NCI-H526 treated with DMSO at 0.1 percent for 48 hours (cell line): ENCODE results near the gene MYBPC1.
"Not testable (repeated sequence)": the region's sequence is repeated elsewhere in the genome, so short reads cannot be mapped to it uniquely, and the experiment has no call there.

Experiments used
- DNase-seq: peaks from one replicate; lab custom pipeline; 2025; lab: John Stamatoyannopoulos, UW

The MYBPC1 gene

DNA sequence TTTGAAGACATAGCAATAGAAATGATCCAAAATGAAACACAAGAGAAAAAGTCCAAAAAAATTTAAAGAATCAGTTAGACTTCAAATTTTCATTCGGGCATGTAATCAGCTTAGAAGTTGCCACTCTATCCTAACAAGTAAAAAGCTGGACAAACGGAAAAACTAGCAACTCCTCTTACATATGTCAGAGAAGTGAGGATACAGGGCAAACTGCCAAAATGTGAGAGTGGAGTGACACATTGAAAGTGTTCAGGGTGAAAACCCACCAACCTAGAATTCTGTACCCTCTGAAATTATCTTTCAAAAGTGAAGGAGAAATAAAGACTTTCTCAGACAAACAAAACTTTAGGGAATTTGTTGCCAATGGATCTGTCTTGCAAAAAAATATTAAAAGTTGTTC is 60.6 kb downstream of the MYBPC1 start:
- DNase-seq = no peak

DNA sequence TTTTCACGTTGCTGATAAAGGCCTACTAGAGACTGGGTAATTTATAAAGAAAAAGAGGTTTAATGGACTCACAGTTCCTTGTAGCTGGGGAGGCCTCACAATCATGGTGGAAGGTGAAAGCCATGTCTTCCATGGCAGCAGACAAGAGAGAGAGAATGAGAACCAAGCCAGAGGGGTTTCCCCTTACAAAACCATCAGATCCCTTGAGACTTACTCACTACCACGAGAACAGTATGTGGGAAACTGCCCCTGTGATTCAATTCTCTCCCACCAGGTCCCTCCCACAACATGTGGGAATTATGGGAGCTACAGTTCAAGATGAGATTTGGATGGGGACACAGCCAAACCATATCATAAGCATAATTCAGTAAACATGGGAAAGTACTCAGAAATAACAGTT is 65.9 kb downstream of the MYBPC1 start:
- DNase-seq = not testable (repeated sequence)

DNA sequence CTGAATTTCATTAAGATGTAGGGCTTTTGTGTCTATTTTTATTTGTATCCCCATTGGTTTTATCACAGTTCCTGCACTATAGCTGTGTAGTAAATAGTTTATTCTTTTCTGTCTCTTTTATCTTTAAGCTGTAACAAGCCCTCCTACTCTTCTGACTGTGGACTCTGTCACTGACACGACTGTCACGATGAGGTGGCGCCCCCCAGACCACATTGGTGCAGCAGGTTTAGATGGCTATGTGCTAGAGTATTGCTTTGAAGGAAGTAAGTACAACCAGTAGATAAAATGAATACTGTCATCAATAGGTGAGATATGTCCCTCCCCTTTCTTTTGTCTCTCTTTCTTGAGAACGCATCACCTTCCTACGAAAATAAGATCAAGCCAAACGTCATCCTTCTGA is 68.5 kb downstream of the MYBPC1 start:
- DNase-seq = no peak

DNA sequence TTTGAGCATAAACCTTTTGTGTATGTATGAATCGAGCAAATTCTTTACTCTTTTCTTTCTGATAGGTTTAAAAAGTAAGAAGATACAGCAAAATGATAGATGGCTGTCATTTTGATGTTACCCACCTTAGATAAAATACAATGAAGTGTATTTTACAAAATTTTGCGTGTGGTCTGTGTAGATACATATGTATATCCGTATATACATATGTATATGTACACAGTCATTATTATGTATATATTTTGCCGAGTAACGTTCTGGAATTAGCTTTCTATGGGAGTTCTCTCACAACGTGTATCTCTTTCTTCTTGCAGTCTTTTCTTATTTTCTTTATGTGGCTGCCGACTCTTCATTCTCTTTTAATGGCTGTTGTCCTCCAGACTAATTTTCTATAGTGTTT is 70.2 kb downstream of the MYBPC1 start:
- DNase-seq = no peak

DNA sequence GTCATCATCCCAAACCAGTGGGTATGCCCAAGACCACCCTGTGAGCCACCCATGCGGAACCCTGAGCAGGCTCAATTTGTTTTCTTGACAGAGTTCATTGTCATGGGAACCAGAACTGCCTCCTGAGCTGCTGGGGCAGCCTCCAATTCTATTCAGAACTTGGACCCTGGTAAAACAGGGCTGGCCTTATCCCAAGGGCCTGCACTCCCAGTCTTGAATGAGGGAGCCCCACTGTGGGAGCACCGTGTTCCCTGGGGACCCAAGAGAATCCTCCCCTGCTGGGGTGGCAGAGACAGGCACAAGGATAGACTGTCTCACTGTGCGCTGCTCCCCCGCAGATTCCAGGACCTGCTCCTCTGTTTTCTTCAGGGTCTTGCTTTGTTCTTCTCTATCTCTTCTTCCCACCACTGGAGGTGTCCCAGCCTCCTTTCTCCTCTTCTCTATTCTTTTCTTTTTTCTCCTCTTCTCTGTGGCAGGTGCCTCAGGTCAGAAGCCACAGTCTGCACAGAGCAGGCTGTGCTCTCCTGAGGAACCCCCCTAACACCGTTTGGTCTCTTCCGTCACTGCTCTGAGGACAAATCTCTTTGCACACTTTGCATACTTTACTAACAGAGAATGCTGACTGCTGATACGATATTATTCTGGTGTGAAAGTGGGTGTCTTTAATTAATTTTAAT is 71.4 kb downstream of the MYBPC1 start:
- DNase-seq = no peak

DNA sequence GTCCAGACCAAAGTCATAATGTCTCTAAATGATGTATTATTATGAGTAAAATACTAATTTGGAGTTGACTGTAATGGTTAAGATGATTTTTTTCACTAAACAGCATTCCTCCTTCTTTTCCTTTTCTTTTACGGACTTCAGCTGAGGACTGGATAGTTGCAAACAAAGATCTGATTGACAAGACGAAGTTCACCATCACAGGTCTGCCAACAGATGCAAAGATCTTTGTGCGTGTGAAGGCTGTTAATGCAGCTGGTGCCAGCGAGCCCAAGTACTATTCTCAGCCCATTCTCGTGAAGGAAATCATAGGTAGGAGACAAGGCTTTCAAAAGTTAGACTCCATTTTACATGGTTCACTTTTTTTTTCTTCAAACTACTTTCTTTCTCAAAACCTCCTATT is 72.8 kb downstream of the MYBPC1 start:
- DNase-seq = no peak

DNA sequence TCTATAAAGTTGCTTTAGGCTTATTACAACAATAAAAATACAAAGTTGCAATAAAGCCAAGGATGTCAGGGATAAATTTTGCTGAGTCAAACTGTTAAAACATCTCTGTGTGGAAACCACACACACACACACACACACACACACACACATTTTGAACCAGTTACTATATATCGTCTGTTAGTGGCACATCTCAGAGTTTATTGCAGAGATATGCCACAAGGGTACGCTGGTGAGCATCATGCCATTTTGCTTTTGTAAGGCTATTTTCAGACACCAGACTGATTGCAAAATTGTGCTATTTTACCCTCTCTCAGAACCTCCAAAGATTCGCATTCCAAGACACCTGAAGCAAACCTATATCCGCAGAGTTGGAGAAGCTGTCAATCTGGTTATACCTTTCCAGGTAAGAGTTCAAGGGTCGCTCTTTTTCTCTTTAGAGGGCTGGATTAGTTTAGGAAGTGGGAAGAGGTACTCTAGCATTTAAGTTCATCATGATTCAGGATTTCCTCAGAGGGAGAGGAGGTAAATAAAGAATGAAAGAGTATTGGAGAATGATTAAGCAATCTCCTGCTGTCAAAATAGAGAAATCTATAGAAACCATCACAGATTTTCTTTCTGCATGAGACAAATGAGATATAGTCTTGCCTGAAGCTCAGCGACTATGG is 75.4 kb downstream of the MYBPC1 start:
- no peak for DNase-seq

DNA sequence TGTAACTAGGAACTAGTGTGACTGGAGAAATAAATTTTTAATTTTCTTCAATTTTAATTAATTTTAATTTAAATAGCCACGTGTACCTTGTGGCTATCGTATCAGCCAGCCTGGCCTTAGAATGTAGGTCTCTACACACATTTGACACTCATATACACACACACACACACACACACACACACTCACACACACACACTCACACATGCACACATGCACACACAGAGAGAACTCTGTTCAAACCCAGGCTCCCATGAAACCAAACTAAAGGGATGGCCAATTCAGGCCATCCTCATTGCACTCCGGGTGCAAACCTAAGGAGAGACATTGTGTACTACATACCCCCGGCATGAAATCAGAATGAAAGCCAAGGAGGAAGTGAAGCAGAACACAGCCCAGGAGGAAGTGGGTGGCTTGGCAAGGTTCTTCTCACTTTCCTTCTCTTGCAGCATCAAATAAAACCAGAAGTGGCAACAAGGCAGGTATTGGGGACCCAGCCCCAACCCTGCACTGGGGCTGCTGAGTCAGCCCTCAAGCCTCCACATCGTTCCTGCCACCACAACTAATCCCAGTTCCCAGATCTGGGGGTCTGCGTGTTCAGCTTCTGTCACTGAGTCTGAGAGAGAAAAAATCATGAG is 76.5 kb downstream of the MYBPC1 start:
- no peak for DNase-seq

DNA sequence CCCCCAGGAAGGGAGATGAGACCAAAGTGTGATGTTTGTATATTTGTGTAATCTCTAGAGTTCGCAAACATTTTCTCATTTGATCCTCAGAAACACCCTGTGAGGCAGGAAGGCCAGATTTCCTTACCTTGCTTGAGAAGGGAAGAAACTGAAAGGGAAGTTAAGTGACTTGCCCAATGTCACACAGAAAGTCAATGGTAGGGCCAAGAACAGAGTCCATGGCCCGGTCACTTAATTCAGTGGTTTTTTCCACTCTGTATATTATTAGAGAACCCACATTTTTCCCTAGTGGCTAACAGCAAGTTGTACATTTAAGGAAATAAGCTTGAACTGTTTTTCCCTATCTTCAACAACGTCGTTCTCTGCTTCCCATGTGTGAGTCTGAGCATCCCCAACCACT is 77.1 kb downstream of the MYBPC1 start:
- DNase-seq = no peak

DNA sequence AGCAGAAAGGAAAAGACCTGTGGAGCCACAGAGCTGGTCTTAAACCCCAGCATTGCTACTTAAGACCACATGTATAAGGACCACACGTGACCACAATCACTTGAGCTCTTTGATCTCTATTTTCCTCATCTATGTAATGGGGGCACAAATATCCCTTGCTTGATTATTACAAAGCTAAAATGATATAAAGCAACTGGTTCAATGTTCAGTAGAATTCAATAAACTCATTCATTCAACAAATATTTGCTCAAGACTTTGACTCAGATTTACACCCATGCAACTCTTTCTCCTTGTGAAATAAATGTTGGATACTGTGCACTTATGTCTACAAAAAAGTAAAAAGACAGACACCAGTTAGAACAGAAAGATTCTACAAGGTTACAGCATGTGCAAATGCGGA is 80.8 kb downstream of the MYBPC1 start:
- DNase-seq = no peak

DNA sequence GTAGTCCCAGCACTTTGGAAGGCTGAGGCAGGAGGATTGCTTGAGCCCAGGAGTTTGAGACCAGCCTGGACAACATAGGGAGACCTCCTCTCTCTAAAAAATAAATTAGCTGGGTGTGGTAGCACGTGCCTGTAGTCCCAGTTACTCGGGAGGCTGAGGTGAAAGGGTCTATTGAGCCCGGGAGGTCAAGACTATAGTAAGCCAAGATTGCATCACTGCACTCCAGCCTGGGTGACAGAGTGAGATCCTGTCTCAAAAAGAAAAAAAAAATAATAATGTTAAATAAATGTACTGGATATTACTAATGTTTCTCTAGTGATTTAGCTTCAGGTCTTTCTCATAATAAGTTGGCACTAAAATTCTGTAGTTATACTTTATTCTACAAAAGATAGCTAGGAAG is 81.7 kb downstream of the MYBPC1 start:
- not testable (repeated sequence) for DNase-seq

DNA sequence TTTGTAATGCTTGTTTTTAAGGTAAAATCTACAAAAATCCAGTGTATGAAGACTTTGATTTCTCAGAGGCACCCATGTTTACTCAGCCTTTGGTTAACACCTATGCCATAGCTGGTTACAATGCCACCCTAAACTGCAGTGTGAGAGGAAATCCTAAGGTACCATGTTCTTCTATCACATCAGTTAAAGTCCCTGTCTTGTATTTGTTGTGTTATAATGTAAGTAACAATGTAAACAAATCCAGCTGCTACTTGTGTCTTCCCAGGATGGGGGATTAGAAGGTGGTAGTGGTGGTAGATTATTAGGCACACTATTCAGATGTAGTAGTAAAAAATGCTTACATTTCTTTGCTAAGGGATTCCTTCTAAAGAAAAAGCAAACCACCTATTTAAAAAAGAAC is 83.3 kb downstream of the MYBPC1 start:
- no peak for DNase-seq

DNA sequence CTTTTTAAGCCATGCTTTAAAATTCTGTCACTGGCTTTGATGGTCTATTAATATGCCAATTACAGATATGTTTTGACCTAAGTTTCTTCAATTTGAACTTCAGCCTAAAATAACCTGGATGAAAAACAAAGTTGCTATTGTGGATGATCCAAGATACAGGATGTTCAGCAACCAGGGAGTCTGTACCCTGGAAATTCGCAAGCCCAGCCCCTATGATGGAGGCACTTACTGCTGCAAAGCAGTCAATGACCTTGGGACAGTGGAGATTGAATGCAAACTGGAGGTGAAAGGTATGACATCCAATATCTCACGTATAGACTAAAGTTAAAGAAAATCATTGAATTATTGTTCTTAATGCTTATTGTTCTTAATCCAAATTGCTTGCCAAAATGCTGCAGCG is 85.5 kb downstream of the MYBPC1 start:
- DNase-seq = no peak

DNA sequence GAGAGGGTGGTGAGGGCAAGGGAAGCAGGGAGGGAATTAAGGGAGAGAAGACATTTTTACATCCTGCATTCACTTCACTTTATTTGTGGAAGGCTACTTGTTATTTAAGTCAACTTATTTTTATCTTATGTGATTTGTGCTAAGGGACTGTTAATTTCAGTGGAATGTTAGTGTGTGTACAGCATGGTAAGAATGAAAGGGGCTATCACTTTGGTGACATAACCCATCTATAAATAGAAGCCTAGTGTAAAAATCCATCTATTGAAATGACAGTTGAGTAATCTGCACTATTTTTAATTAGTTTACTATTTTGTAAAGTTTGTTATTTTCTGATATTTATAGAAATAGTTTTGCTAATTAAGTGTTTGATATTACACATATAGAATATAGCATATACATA is 85.9 kb downstream of the MYBPC1 start:
- no peak for DNase-seq

DNA sequence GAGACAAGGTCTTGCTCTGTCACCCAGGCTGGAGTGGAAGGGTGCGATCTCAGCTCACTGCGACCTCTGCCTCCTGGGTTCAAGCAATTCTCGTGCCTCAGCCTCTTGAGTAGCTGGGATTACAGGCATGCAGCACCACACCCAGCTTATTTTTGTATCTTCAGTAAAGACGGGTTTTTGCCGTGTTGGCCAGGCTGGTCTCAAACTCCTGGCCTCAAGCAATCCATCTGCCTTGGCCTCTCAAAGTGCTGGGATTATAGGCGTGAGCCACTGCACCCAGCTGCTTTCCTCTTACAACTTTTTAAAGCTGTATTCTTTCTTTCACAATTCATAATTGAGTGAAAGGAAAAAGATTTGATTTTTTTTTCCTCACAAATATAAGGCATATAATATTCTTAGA is 86.9 kb downstream of the MYBPC1 start:
- DNase-seq = not testable (repeated sequence)

DNA sequence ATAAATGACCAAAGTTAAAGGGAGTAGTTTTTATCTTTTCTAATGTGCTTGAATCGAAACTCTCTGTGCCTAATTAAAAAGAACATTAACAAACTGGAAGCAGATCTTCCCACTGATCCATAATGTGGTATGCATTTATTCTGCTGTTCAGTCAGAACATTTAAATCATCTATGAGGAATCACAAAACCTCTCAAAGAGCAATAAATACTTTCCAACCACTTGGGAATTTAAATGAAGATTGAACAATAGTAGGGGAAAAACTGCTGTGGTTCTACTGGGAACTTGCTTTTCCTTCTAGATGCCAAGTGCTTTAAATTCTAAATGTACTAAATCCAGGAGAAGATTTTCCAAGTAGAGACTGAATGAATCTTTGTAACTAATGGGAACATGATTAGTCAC is 90.3 kb downstream of the MYBPC1 start:
- no peak for DNase-seq

DNA sequence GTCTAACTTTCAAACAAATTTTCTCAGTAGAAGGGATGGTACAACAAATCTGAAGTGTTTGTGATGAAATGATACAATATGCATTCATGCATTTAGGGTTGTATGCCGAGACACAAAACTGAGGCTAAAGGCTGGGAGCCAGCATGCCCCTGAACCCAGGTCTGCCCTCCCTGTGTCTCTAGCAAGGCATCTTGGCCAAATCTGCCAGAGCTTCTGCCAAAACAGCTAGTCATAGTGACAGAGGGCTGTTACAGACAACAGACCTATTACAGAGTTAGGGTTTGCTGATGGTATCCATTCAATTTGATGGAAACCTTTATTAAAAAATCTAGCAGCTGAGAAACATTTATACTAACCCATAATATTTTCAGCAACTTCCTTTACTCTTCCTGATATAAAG is 91.4 kb downstream of the MYBPC1 start:
- no peak for DNase-seq

DNA sequence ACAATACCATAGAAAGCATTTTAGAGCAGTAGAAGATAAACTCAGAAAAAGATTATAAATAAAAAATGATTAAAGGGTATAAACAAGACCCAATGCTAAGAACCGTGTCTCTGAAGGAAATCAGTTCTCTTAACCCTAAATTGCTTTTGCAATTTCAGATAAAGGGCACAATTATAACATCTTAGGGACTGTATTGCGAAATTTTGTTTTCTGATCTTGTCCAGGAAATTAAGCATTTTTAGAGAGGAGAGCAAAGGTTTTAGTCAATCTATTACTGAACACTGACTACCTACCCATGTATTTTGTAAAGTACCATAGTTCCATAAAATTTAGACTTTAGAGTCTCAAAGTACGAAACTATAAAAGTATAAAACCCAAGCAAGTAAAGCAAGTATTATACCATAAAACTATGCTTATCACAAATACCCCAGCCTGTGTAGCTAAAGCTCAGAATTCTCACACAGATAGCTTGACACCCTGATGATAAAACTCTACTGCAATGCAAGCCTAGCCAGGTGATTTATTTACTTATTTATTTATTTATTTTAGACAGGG is 95.8 kb downstream of the MYBPC1 start:
- no peak for DNase-seq

DNA sequence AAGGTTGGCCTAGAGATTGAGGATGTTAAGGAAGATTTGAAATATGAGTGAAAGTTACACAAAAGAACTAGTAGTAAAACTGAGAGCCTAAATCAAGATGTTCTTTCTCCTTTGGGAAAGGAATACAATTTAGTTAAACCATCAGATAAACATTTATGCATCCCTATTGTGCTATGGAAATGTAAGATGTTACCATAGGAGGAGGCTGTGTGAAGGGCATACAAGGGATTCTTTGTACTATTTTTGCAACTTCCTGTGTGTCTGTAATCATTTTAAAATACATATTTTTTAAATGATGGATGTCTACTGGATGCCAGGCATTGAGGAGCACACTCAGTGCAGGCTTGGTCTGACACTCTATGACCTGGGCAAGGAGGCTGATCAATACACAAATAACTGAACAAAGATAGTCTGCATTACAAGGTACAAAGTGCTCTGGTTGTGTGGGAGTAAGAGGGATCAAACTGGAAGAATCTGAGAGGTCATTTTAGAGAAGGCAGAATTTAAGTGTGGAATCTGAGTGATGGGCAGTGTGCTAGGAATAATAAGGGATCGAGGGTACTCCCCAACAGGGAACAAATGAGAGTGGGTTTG is 96.8 kb downstream of the MYBPC1 start:
- DNase-seq = no peak

DNA sequence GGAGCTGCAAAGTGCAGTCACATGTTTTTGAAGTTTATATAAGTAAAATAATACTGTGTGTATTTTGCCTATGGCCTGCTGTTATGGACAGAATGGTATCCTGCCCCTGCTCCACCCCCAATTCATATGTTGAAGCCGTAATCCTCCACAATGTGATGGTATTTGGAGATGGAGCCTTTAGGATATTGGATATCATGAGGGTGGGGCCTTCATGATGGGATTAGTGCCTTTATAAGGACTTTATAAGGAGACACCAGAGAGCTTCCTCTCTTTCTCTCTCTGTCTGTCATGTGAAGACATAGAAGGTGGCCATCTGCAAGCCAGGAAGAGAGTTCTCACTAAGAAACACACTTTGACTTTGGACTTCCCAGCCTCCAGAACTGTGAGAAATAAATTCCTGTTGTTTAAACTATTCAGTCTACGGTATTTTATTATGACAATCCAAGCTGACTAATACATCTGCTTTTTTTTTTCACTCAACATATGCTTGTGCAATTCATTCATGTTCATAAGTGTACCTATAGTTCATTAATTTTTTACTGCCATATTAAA is 99.6 kb downstream of the MYBPC1 start:
- no peak for DNase-seq

DNA sequence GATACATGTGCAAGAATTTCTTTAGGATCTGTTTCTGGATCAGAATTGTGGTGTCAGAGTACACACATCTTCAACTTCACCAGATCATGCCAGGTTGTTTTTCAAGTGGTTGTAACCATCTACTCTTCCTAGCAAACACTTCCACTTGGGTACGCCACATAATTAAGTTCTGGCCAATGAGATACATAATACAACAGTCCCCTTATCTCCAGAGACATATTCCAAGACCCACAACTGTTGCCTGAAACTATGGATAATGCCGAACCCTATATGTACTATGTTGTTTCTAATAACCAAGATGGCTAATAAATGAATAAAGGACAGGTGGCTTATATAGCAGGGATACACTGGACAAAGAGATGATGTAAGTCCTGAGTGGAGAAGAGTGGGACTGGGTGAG is 100.2 kb downstream of the MYBPC1 start:
- DNase-seq = no peak

DNA sequence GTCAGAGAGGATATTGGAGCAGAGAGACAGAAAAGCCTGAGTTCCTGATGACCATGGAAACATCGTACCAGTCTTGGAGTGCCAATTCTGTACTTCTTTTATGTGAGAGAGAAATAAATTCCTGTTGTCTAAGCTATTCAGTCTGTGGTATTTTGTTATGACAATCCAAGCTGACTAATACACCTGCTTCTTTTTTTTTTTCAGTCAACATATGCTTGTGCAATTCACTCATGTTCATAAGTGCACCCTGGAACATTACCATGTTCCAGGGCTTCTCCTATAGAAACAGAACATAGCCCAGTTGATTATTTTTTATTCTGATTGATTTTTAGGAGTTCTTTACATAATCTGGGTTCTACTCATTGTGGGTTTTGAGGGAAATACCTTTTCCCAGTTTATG is 100.9 kb downstream of the MYBPC1 start:
- no peak for DNase-seq
